Measurements from ENCODE around the gene MAGI2. TPM values are rescaled to one million over a fixed set of nuclear protein-coding genes. Genes with fewer than 3 reads are reported as not detected.

Gene MAGI2
- total and polyA plus RNA-seq, 2 experiments from 2014 or later: 10.4 to 26.4 TPM

GRCh38 chr7:79312022-79312421, 141.4 kb downstream of the MAGI2 start:
- Histone ChIP-seq H3K79me2 (replicated peaks; ENCODE audit: insufficient read depth) (no peaks in the 10 kb centered on the region), H3K4me3 (no peak overlapping the region), H4K20me1 (replicated peaks; ENCODE audit: insufficient read depth) (no peaks in the 10 kb centered on the region), H3F3A (replicated peaks; ENCODE audit: low read depth) (no peaks in the 10 kb centered on the region), H3K4me1 (ENCODE audit: insufficient read depth) (no peaks in the 10 kb centered on the region), H3K9me2 (ENCODE audit: insufficient read depth) (no peaks in the 10 kb centered on the region; the same call in 1 of the 2 replicates), H3K36me3 (ENCODE audit: insufficient read depth) (no peaks in the 10 kb centered on the region), H3K27ac (ENCODE audit: low read depth) (no peak overlapping the region), H3K4me2 (no peak overlapping the region), H2AFZ (no peak overlapping the region), H3K27me3 (ENCODE audit: insufficient read depth) (no peaks in the 10 kb centered on the region)
- DNase-seq (ENCODE audit: low spot score): no peak
- no peaks in the 10 kb centered on the region for H3K4me1 Mint-ChIP-seq
- TF ChIP-seq ZNF331 (CRISPR knock-in tag; IDR thresholded peaks at IDR 0.05; ENCODE audit: low read depth): no peak
- TF ChIP-seq, protein P1, sequence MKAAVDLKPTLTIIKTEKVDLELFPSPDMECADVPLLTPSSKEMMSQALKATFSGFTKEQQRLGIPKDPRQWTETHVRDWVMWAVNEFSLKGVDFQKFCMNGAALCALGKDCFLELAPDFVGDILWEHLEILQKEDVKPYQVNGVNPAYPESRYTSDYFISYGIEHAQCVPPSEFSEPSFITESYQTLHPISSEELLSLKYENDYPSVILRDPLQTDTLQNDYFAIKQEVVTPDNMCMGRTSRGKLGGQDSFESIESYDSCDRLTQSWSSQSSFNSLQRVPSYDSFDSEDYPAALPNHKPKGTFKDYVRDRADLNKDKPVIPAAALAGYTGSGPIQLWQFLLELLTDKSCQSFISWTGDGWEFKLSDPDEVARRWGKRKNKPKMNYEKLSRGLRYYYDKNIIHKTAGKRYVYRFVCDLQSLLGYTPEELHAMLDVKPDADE (IDR thresholded peaks at IDR 0.05): no peak
- no peak for TF ChIP-seq ZNF462 (CRISPR knock-in tag; IDR thresholded peaks at IDR 0.05)
- no peak for TF ChIP-seq EZH2phosphoT487 (IDR thresholded peaks at IDR 0.05; ENCODE audit: unreplicated experiment)
- no peak for TF ChIP-seq EZH2 (IDR thresholded peaks at IDR 0.05; ENCODE audit: low read depth, unreplicated experiment)
- no peak for TF ChIP-seq REST (IDR thresholded peaks at IDR 0.05; ENCODE audit: unreplicated experiment)
- TF ChIP-seq JUNB (IDR thresholded peaks at IDR 0.05; ENCODE audit: unreplicated experiment): no peak
- no peak for TF ChIP-seq NANOG (IDR thresholded peaks at IDR 0.05; ENCODE audit: borderline replicate concordance)
- TF ChIP-seq CTCF (conservative IDR thresholded peaks at IDR 0.05; ENCODE audit: low read depth in 2 of 2): no peak
- H3K36me3 Mint-ChIP-seq (ENCODE audit: low read depth): no peaks in the 10 kb centered on the region
- no peaks in the 10 kb centered on the region for H3K27me3 Mint-ChIP-seq (ENCODE audit: insufficient read depth, low read depth, poor library complexity)
- H3K27ac Mint-ChIP-seq: no peak overlapping the region
- H3K4me3 Mint-ChIP-seq: no peak overlapping the region
- no peaks in the 10 kb centered on the region for H3K9me3 Mint-ChIP-seq
- ATAC-seq: no peak
